Measurements from ENCODE around the gene IFNL1.
"Not testable (repeated sequence)": the region's sequence is repeated elsewhere in the genome, so short reads cannot be mapped to it uniquely, and the experiment has no call there.

Gene IFNL1

DNA sequence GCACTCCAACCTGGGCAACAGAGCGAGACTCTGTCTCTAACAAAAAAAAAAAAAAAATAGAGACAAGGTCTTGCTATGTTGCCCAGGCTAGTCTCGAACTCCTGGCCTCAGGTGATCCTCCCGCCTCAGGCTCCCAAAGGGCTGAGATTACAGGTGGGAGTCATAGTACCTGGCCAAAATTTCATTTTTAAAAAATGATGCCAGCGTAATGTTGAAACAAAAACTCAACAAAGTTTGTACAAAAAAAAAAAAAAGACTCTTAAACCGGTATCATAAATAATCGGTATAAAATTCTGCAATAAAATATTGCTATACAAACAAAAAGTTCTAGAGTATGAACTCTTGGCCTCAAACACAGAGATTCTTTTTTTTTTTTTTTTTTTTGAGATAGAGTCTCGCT, 36.1 kb downstream of the IFNL1 start:
- no peak for DNase-seq (ENCODE audit: low read depth in 2 of 2, low spot score in 1 of 2)

DNA sequence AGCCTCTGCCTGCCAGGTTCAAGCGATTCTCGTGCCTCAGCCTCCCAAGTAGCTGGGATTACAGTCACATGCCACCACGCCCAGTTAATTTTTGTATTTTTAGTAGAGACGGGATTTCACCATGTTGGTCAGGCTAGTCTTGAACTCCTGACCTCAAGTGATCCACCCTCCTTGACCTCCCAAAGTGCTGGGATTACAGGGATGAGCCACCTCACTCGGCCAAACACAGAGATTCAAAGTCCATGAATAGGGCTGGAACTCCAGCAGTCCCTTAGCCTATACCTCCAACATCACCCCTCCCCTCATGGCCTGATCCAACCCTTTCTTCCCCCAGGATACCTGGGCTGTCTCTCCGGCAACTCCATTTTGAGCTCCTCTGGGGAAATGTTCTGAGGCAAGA, 36.5 kb downstream of the IFNL1 start:
- not testable (repeated sequence) for DNase-seq (ENCODE audit: low read depth in 2 of 2, low spot score in 1 of 2)

- no peak for DNase-seq (ENCODE audit: low read depth in 2 of 2, low spot score in 1 of 2)
Measured at GRCh38 chr19:39333507-39333906, 37.3 kb downstream of the IFNL1 start.

GRCh38 chr19:39334444-39334976, 38.3 kb downstream of the IFNL1 start:
- no peak for DNase-seq (ENCODE audit: low read depth in 2 of 2, low spot score in 1 of 2)

GRCh38 chr19:39335168-39335548, 39.0 kb downstream of the IFNL1 start:
- no peak for DNase-seq (ENCODE audit: low read depth in 2 of 2, low spot score in 1 of 2)

- no peak for DNase-seq (ENCODE audit: low read depth in 2 of 2, low spot score in 1 of 2)
Measured at GRCh38 chr19:39336483-39336882, 40.3 kb downstream of the IFNL1 start.

- no peak for DNase-seq (ENCODE audit: low read depth in 2 of 2, low spot score in 1 of 2)
Measured at GRCh38 chr19:39339674-39340073, 43.5 kb downstream of the IFNL1 start.

DNA sequence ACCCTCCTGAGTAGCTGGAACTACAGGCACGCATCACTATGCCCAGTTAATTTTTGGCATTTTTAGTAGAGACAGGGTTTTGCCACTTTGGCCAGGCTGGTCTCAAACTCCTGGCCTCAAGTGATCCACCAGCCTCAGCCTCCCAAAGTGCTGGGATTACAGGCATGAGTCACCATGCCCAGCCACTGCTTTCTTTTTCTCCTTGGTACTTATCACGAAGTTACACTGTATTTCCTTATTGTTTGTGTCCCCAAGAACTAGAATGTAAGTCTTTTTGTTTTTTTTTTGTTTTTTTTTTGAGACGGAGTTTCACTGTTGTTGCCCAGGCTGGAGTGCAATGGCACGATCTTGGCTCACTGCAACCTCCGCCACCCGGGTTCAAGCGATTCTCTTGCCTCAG, 43.9 kb downstream of the IFNL1 start:
- not testable (repeated sequence) for DNase-seq (ENCODE audit: low read depth in 2 of 2, low spot score in 1 of 2)

DNA sequence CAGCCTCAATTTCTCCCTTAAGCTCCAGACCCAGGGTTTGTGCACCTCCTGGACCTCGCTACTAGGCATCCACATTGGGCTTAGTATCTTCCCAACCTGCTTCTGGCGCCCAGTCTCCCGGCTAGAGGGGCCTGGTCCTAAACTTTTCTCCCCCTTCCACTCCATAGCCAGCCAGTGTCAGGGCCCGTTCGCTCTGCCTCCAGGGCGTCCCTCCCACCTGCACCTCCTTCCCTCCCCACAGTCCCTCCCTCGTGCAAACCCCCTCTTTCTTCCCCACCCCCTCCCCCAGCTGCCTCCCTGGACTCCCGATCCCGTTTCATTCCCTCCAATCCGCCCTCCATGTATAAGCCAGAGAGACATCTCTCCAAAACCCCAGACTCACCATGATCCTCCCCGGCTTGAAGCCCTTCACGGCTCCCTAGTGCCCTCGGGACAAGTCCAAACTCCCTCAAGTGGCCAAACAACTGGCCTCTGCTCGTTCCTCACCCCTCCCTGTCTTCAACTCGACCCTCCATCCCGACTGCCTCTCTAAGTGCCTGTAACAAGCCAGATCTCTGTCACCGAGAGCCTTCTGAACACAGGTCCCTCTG, 45.0 kb downstream of the IFNL1 start:
- no peak for DNase-seq (ENCODE audit: low read depth in 2 of 2, low spot score in 1 of 2)

DNA sequence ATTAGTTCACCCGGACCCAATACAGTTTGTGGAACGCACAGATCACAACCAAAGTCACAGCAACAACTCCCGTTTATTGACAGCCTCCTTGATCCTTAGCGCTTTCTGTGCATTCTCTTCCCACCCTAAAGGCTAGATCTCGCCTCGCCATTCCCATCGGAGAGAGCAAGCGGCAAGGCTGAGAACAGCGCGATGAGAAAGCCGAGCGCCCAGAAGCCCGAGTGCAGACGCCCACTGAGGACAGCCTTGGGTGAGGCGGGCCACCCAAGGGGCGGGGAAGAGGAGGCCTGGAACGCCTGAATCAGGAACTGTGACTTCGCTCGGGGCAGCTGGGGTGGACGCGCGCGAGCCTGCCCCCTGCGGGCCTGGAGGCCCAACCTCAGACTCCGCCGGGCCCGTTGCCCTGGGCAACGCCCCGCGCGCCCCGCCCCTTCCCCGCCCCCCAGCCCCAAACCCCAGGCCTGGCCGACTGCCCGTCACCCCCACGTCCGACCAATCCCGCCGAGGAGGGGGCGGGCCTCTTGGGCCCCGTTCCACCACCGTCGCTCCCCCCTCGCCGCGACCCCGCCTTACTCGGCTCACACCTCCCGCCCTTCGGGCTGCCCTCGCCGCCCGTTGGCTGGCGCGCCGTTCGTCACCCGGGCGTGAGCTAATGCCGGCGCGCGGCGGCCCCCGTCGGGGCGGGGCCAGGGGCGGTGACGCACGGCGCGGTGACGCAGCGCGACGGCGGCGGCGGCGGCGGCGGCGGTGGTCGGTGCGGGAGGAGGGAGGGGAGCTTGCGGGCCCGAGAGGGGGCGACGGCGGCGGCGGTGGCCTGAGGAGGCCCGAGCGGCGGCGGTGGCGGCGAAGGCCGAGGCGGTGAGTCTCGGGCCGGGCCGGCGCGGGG, 45.8 kb downstream of the IFNL1 start, which contains the start of gene SAMD4B:
SAMD4B (plus strand) TSS at position 703 of the 886 bp plus-strand sequence. CDS start 14,473 bp downstream, outside the sequence.
- peak; percentile 98 to 99 for DNase-seq (ENCODE audit: low read depth in 2 of 2, low spot score in 1 of 2)

DNA sequence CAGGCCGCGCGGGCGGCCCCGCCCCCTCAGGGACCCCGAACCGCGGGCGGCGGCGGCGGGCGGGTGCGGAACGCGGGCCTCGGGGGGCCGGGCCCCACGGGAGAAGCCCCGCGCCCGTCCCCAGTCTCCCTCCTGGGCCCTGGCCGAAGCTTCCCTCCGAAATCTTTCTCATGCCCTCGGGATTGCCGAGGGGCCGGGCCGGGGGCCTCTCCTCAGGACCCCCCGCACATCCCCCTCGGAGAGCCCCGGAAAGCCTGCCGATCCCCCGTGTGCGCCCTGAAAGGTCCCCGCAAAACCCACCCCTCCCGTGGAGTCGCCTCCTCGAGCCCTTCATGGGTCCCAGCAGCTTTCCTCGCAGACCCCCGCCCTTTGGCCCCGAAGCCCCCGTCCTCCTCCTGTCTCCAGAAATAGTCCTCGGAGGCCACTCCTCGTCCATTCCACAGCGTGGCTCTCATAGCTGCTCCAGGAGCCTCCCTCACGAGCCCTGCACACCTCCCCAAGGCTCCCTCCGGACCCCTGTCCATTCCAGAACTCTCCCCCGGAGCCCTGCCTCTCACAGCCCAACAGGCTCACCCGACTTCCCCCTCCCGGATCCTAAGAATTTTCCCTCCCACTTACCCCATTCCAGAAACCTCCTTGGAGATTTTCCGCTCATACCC, 46.6 kb downstream of the IFNL1 start:
- no peak for DNase-seq (ENCODE audit: low read depth in 2 of 2, low spot score in 1 of 2)

DNA sequence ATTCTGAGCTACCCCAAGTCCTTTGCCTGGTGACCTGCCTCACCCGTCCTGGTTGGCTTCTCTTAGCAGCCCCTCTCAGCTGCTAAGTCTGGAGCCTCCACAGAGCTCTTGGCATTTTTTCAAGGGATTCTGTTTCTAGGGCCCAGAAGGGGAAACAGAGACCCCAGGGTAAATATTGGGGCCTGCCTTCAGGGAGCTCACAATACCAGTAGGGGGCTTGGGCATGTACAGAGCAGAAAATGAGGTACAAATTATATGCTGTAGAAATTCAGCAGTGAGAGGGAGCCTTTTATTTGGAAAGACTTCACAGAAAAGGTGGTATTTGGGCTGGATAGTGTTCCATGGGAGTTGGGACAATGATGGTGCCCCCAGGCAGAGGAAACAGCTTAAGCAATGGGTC, 49.7 kb downstream of the IFNL1 start:
- no peak for DNase-seq (ENCODE audit: low read depth in 2 of 2, low spot score in 1 of 2)

GRCh38 chr19:39347332-39348164, 51.3 kb downstream of the IFNL1 start:
- DNase-seq (ENCODE audit: low read depth in 2 of 2, low spot score in 1 of 2) = no peak
